Activated T-cell treated with anti-CD3 and anti-CD28 coated beads for 48 hours (primary cell): ENCODE data around the gene PDE4D.
"Not testable (repeated sequence)": the region's sequence is repeated elsewhere in the genome, so short reads cannot be mapped to it uniquely, and the experiment has no call there.

ENCODE experiments used
- DNase-seq: peaks from one replicate; pipeline ENCODE4 v3.0.0-alpha.2; 2020; ENCODE audit warnings: low read depth

PDE4D gene

DNA sequence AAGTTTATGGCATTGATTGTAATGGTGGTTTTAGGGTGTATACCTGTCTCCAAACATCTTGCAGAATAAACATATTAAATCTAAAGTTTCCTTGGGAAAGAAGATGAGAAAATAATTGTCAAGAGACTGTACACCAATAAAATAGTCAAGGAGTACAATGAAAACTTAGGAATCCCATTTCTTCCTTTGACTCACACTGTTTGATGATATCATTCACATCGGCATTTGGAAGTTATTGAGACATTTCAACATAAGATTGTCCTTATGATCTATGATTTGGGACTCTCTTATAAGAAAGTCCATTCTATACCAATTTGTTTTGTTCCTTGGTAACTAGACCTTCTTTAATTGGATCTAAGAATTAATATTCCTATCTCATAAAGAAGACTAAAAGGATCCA lies 828.0 kb downstream of the PDE4D start:
- no peak for DNase-seq

DNA sequence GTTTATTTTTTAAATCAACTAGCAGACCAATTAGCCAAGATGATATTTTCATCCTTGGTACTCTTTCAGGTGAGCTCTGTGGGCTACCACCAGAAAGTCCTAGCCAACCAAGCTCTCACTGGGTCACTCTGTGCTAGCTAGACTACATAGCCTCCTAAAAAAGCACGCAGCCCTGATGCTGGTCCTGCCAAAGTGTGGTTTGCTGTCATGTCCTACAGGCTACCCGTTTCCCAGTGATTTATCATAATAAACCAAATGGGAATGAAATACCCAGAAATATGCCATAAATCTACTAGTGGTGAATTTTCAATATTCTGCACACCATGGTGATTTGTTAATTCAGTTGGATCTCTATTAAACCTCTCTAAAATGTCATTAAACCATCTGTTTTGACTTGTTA lies 829.2 kb downstream of the PDE4D start:
- DNase-seq, result no peak

DNA sequence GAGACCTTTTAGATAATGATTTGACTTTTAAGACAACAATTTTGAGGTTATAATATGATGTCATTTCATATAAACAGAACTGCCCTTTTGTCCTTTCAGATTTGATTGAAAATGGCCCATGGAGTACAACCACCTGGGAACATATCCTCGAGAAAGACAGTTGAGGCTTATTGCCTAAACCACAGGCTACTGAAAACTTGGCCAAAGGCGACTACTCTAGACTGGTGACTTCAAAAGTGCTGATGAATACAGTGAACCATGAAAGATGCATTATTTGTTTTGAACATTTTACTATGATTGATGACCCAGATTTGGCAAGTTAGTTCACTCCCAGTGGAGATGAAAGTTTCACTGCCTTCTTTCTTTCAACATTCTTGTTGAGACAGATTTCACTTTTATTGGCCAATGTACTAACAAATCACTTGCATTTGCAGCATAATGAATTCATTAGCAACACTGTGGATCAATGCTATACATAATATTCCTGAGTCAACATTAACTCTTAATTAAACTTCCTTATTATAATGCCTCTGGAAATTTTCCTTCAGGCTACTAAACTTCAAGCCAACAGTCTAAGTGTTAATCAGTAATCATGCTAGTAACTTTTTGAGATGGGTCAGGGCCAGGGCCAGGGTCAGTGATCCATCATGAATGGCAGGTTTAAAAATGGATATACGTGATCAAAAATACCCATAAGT lies 830.4 kb downstream of the PDE4D start:
- DNase-seq, result no peak

DNA sequence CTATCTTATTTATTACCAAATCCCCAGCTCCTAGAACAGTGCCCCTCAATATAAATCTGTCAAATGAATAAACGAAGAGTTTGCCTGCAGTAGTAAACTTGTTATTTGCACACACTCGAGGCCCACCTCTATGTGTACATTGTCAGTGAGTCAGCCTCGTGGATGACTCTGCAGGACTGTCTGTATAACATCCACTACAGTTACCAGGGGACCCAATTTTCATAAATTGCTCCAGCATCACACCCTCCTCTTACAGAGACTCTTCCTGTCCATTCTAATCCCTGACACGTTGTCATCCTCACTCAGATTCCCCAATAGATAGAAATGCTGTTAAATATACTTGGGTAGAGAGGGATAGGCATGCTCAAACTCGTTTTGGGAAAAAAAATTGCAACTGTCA lies 832.1 kb downstream of the PDE4D start:
- no peak for DNase-seq

DNA sequence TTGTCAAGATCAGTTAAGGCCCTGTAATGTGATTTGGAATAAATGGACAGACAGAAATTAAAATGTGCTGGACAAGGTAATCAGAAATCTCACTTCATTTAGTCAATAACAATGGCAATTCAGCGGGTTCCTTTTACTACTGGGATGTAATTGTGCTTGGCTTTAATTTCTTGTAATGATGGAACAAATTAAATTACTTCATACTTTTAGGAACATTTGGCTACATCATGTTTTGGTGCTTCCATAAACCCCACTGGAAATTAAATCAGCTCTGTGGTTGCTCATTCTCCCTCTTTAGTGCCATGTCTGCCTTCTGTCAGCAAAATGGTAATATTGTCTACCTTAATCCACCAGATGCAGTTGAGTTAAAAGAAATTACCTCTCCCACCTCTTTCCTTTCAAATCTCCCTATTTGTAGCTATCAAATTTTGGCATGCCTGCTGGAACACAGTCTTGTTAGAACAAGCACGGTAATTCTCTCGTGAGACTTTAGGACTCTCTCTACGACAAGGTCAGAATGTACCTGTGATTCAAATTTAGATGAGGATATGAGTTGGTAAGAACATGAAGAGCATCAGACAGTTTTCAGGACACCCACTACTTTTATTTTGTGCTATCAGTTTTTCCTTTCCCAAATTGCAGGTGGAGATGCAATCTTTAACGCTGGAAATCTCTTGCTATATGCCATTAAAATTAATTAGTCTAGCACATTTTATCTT lies 834.4 kb downstream of the PDE4D start:
- no peak for DNase-seq

DNA sequence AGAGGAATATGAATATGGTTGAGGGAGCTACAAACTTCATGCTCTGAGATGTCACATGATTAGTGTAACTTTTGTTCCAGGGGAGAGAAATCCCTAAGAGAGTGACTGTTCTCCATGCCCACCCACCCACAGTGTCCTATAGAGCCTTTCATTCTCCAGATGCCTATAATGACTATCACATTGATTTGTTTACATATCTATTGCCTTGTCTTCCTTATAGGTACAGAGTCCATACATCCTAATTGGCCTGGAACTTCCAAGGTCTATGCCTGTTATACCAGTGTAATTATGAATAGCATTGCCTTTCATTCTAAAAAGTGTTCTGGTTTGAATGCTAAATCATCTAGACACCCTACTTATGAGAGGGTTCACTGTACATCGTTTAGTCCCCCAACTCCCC lies 835.3 kb downstream of the PDE4D start:
- no peak for DNase-seq

DNA sequence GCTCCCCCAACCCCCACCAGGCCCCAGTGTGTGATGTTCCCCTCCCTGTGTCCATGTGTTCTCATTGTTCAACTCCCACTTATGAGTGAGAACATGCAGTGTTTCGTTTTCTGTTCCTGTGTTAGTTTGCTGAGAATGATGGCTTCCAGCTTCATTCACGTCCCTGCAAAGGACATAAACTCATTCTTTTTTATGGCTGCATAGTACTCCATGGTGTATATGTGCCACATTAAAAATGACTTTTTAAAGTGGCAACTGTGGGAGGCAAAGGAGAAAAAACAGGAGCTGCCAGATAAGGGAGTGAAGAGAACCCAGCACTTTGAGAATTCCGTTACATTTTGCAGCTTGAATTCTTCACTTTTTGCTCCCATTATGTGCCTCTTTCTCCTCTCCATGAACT lies 836.9 kb downstream of the PDE4D start:
- not testable (repeated sequence) for DNase-seq

DNA sequence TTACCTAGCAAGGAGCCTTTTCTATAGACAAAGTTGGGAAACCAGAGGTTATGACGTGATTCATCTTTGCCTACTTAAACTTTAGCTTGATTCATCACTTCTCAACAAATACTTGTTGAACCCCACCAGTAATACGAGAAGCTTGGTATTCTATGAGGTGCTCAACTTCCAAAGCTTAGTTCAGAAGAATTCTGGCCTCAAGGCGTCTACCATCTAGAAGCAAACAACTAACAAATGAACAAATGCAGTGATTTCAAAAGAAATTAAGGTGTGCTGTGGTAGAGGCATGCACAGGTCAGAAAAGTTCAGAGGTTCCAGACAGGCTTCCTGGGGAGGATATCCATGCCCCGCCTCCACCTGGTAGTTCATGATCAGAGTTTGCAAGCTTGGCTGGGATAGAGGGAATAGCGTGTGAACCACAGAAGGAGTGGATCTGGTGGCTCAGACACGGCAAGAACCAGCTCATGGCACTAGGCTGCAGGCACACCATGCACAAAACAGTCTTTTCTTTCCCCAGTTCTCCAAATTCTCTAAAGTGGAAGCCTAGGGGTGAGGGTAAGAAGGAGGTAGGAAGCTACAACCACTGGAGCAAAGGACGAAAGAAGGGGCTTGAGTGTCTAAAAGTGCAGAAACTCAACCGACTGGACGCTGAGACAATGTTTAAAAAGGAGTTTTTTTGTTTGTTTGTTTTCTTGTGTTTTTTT lies 837.6 kb downstream of the PDE4D start:
- no peak for DNase-seq

DNA sequence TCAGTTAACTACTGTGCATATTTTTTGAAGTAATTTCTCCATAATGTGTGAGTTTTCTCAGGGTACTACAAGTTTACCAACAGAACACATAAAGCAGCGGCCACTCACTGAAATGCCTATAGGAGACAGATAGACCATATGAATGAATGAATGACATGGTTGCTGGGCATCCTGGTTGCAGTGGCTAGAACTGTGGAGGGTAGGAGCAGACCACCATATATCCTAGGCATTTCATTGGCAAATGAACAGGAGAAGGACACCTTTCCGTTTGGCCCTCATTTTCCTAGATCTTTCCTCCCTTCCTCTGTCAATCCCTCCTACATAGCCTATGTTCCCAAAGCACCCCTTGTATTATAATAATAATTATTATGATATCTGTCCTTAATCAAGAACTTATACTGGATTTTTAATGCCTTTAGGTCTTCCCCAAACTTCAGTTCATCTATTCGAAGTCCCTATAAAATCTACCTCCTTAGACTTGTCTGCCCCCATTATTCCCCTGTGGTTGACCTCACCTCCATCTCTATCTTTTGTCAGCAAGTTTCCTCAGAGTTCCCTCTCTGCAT lies 838.5 kb downstream of the PDE4D start:
- DNase-seq, result no peak

DNA sequence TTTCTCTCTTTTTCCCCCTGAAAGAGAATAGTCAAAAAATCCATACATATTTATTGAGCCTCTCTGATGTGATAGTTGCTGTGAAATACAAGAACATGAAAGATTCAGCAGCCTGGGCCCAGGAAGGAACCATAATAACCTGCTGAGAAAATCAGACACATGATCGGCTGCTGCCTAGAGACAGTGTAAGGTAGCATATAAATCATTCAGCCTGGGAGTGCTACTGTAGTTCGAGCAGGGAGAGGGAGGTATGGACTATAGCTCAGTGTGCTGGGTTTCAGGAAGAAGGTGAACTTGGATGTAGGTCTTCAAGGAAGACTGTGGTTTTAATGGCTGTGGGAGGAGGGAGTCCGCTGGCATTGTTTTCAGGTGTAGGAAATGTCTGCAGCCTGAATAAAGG lies 841.6 kb downstream of the PDE4D start:
- DNase-seq, result no peak

DNA sequence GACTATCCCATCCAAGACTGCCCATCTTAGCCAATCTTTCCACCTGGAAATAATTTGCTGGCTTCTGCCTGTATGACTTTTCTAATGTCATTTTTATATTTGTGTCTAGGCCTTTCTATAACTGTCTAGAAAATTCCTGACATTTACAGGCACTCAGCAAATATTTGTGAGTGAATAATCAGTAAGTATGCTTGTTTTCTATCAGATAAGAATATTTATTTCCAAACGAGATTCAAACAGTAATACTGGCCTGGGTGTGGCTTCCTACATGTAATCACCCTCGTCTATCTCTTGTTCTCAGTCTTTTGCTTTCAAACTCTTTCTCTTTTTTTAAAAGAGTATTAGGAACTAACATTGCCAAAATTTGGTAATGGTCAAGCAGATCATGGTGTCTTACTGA lies 844.4 kb downstream of the PDE4D start:
- DNase-seq, result no peak

DNA sequence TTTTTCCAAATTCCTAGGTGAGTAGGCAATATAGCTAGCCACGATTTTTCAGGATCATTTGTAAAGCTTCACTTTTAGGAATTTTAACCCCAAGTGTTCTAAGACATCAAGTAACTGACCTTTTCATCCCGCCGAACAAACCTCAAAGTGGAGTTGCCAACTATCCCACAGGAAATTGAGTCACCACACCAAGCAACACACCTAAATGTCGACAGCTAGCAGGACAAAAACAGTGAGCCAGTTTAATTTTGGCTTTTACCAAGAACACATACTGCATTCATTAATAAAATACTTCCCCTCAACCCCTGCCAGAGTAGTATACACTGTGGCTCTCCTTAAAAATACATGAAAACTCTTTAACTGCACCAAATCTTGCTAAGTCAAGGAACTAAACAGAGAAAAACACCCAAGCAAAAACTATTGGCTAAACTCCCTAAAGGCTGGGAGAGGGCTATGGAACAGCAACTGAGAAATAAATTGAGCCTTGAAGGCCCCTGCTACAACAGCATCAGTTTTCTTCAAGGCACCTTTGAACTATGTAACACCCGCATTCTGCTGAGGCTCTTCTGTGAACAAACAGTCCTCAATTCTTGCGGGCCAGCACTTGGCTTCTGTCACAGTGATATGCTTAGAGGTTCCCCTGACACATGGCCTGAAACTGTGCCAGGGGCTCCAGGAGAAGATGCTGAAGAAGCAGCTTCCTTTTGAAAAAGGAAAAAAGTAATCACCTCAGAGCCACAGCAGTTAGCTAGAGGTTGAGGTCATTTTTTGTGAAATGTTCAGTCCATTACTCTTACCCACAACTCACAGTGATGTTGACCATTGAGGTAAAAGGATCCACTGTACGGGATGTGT lies 851.1 kb downstream of the PDE4D start:
- DNase-seq, result no peak

DNA sequence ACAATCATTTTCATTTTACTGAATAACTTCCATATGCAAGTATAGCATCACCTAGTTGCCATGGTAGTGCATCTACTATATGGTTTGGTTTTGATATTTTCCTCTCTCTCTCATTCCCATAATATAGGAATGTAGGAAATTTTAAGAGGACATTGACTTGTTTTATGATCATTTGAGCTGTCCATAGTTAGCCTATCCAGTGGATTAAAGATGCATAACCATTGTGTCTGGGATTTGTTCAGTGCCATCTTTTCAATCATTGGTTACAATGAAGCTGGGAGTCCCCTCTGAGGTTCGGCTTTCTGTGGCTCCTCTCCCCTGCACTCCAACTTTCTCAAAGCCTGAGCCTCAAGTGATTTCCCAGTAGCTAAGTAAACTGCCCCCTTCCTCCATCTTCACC lies 852.2 kb downstream of the PDE4D start:
- DNase-seq, result no peak

DNA sequence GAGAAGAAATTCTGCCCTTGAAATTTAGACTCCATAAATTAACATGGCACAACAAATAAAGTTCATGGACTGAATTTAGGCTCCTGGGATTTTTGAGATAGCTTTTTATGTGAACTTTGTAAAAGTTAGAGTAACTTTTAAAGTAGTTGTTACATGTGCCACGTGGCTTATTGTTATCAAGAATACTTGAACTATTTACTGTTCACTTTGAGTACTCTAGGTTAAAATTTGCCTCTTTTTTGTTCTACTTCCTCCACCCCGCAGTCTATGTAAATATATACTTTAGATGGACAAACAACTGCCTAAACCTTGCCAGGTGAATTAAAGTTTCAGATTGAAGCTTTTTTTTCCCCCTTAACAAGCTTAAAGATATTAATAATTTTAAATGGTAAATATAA lies 852.7 kb downstream of the PDE4D start:
- DNase-seq, result no peak

DNA sequence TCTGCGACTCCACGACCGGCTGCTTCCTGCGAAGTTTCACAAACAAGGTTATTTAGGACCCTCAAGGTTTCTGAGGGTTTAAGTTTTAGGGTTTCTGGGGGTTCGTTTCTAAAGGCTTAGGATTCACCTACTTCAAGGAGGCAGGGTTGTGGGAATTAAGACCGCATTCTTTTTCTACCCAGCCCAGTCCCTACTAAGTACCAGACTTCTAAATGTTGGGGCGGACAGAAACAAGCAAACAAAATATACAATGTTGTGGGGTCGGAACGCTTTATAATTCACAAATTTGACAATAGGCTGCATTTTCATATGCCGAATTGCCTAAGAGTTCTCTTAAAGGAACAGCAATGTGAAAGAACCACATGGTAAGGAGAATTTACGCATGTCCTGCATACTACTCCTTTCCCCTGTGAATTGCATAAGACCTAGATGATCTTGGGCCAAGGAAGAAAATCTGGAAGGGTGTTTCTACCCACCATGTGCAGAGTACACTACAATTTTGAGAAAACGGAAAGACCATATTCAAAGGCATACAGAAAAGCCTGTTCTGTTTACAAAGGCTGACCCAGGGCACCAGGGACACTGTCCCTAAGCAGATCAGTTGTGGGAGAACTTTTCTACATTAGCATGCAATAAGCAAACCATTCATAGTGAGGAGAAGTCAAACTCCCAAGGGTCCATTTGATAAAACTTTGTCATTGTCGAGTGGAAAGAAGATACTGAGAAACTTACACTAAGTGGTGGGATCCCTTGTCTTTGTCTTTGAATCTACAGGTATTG lies 853.3 kb downstream of the PDE4D start:
- DNase-seq, result no peak

DNA sequence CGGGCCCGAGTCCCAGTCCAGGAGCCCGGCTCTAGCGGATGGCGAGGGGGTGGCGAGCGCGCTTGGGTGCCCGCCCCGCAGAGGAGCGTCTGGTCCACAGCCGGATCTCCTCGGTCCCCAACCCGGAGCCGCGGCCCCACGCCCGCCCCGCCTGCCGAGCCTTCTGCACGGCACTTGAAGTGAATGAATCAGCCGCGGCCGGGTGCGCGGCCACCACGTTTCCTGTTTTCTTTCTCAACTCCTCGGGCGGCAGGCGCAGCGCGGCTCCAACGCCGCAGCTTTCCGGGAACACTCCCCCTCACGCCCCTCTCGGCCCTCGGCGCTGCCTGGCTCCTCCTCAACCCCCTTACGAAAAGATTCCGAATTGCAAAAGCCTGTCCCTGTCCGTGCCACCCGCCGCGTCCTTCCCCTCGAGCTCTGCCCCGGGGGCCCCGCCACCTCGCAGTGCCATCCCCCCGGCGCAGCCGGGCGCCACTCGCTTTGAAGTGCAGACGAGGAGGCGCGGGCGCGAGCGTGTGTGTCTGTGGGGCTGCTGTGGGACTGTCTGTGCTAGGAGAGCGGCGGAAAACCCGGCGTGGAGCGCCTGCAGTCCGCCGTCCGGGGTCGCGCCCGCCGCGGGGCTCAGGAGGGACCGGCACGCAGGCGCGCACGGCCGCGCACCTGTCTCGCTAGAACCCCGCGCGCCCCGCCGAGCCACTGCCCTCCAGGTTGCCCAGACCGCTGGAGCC lies 854.1 kb downstream of the PDE4D start:
- peak; percentile 87 for DNase-seq

DNA sequence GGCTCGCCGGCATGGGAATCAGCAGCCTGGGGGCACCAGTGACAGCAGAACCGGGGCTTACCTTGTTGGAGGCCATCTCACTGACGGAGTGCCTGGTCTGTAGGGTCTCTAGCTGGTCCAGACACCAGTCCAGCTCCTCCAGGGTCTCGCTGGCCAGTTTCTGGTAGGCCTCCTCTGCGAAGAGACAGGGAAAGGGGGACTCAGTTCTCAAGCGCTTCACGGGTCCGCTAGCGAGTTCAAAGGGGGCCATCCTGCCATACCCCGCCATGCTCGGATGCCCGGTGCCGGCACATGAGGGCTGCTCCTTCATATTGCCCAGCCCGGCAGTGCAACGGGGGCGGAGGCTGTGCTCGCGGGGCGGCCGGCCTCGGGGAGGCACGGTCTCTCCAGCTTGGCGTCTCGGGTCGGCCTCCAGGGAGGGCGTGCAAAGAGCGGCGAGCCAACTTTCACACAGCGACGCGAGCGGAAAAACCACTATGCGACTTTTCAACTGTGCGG lies 854.7 kb downstream of the PDE4D start:
- DNase-seq, result no peak

DNA sequence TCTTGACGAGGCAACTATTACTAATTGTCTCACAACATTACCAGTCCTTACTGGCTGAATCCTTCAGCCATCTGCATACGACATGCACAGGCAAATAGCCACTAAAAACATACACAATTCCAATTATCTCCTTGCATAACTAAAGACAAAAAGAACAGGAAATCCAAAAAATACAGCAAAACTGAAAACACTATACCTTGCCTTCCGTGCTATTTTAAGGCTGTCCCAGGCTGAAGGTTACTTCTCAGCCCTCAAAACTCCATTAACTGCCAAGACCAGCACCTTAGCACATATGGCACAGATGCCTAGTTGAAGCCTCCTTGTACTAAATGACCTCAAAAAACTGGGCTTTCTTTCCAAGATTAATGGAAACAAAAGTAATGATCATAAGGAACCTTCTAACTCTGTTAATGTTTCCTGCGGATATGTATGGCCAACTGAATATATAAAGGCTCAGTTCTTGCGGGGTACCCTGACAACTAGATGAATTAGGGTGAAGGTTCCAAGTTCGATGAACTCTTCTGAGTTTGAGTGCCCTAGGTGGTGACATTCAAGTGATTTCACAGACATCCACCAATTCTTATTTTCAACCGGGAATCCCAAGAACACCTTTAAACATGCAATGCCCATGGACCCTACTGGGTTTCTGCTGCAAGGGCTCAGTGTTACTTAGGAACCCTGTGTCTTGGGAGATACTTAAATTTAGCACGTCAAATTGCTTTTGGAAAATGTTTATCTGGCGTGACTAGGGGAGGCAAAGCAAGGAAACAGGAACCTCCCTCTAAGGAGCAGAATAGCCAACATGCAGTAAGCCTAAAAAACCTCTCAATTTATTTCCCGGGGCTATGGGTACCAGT lies 855.4 kb downstream of the PDE4D start:
- DNase-seq, result no peak

DNA sequence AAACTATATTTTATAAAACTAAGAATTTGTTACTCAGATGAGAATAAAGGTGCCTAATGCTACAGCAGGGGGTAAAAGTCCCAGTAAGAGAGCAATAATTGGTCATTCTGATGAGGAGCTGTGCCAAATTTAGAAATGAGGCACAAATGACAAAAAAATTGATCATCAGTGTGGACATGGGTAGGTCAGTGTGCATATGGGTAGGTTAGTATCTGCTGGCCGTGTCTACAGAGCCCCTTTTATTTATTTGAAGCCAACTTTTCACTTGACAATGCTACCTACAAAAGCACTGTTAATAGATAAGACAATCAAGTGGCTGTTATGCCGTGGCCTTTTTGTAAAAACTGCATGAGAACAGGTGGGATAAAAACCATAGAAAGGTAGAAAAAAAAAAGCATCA lies 856.1 kb downstream of the PDE4D start:
- DNase-seq, result no peak
